Measurements from ENCODE around the gene TGFBR2. TPM values are rescaled to one million over a fixed set of nuclear protein-coding genes. Genes with fewer than 3 reads are reported as not detected.

The TGFBR2 gene
- total and polyA plus RNA-seq, 2 of the 13 experiments (the other 11 are each of a cell fraction or from before 2014, with no cell fraction given): 82.2 to 187 TPM

DNA sequence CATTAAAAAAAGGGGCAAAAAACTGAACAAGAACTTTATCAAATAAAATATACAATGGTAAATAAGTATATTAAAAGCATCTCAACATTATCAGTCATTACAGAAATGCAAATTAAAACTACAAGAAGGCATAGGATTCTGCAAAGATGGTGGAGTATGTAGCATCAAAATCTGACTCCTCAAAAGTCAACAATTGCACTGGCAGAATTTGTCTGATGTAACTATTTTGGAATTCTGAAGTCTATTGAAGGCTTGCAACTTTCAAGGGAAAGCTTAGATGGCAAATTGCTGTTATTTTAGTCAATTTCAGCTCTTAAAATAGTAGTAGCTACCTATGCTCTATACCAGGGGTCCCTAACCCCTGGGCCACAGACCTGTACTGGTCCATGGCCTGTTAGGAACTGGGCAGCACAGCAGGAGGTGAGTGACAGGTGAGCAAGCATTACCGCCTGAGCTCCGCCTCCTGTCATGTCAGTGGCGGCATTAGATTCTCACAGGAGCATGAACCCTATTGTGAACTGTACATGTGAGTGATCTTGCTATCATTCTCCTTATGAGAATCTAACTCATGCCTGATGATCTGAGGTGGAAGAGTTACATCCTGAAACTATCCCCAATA lies 107.6 kb downstream of the TGFBR2 start (continued):
- TF ChIP-seq ZNF367 (CRISPR knock-in tag; IDR thresholded peaks at IDR 0.05; ENCODE audit: borderline replicate concordance) (no peak), ZBTB33 (CRISPR knock-in tag; IDR thresholded peaks at IDR 0.05) (peak; percentile 72)

GRCh38 chr3:30719536-30719935 lies 113.1 kb downstream of the TGFBR2 start:
- H3K4me3 ChIP-seq (replicated peaks in 1 of 3; ENCODE audit: insufficient read depth in 1 of 3, low read depth in 2 of 3, low read length in 3 of 3): no peak overlapping the region

More at GRCh38 chr3:30719536-30719935, 113.1 kb downstream of the TGFBR2 start:
- Histone ChIP-seq H3K9ac (ENCODE audit: insufficient read depth, low read depth, low read length) (no peak overlapping the region), H3K9me3 (ENCODE audit: low read length) (no peaks in the 10 kb centered on the region), H3K4me2 (ENCODE audit: low read depth, low read length) (no peak overlapping the region), H4K20me1 (ENCODE audit: insufficient read depth, low read length) (no peaks in the 10 kb centered on the region), H3K79me2 (ENCODE audit: insufficient read depth, low read length) (no peaks in the 10 kb centered on the region), H3K36me3 (replicated peaks in 1 of 2; ENCODE audit: control insufficient read depth in 1 of 2, insufficient read depth in 2 of 2, low read length in 2 of 2) (no peaks in the 10 kb centered on the region), H3K4me1 (ENCODE audit: insufficient read depth, low read length) (peaks cover 45% of the 10 kb centered on the region), H2AFZ (ENCODE audit: low read length) (no peak overlapping the region), H3K27me3 (ENCODE audit: control insufficient read depth in 1 of 2, insufficient read depth in 2 of 2, low read length in 2 of 2) (no peaks in the 10 kb centered on the region), H3K27ac (ENCODE audit: extremely low read length, insufficient read depth, low read length) (no peak overlapping the region)
- in situ Hi-C loops (cut with HindIII; ENCODE audit: extremely low pct_ligation_motif_present, low pct_unique_long_range_greater_than_20kb): no loop called here
- no TSS peak for BruUV-seq (replicated peaks)
- POLR2A ChIA-PET: no interaction called here
- no peak for ATAC-seq
- CTCF ChIA-PET (ENCODE audit: low intra/inter-chr PET ratio, low total read pairs): no interaction called here
- TF ChIP-seq, protein P1, sequence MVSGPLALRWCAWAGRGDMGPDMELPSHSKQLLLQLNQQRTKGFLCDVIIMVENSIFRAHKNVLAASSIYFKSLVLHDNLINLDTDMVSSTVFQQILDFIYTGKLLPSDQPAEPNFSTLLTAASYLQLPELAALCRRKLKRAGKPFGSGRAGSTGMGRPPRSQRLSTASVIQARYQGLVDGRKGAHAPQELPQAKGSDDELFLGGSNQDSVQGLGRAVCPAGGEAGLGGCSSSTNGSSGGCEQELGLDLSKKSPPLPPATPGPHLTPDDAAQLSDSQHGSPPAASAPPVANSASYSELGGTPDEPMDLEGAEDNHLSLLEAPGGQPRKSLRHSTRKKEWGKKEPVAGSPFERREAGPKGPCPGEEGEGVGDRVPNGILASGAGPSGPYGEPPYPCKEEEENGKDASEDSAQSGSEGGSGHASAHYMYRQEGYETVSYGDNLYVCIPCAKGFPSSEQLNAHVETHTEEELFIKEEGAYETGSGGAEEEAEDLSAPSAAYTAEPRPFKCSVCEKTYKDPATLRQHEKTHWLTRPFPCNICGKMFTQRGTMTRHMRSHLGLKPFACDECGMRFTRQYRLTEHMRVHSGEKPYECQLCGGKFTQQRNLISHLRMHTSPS (CRISPR knock-in tag; IDR thresholded peaks at IDR 0.05; ENCODE audit: low read depth): no peak
- no peak for TF ChIP-seq AHR (CRISPR knock-in tag; IDR thresholded peaks at IDR 0.05)
- TF ChIP-seq ZNF678 (CRISPR knock-in tag; IDR thresholded peaks at IDR 0.05): no peak
- no peak for TF ChIP-seq BORCS8-MEF2B (CRISPR knock-in tag; IDR thresholded peaks at IDR 0.05)
- TF ChIP-seq U2AF1 (optimal IDR thresholded peaks at IDR 0.05; ENCODE audit: low read depth, low read length): no peak
- TF ChIP-seq ZNF207 (IDR thresholded peaks at IDR 0.05; ENCODE audit: borderline replicate concordance): no peak
- no peak for TF ChIP-seq PPARG (CRISPR knock-in tag; conservative IDR thresholded peaks at IDR 0.05)
- no peak for TF ChIP-seq NBN (conservative IDR thresholded peaks at IDR 0.05)
- TF ChIP-seq FOSL1 (CRISPR knock-in tag; IDR thresholded peaks at IDR 0.05; ENCODE audit: borderline replicate concordance): no peak
- no peak for TF ChIP-seq ZNF780A (CRISPR knock-in tag; IDR thresholded peaks at IDR 0.05)
- TF ChIP-seq ATRX (CRISPR knock-in tag; IDR thresholded peaks at IDR 0.05; ENCODE audit: borderline replicate concordance): no peak
- no peak for TF ChIP-seq ZNF782 (CRISPR knock-in tag; IDR thresholded peaks at IDR 0.05; ENCODE audit: borderline replicate concordance)
- no peak for DNase-seq (ENCODE audit: low spot score)
- FAIRE-seq: no peak
- 97% methylated on average over 3 of the region's 3 CpGs for WGBS (ENCODE audit: low lambda C conversion rate)
- intact Hi-C loops (cut with micrococcal nuclease; ENCODE audit: unreplicated experiment): no loop called here

Data from HepG2 (cell line).